HepG2 (cell line): Measurements from ENCODE around the gene FAM120B. TPM values are rescaled to one million over a fixed set of nuclear protein-coding genes. Genes with fewer than 3 reads are reported as not detected.

Source experiments
- BHLHE40 ChIP-seq: IDR thresholded peaks from 2 replicates; pipeline ENCODE4 v1.6.1; 2011; ENCODE audit warnings: low read length, improper control_type of control experiment
- BORCS8-MEF2B ChIP-seq: sonication (generic); formaldehyde crosslinking; IDR thresholded peaks from 2 replicates; pipeline ENCODE4 v1.8.0; 2022; ENCODE audit warnings: mild to moderate bottlenecking, missing genetic modification reagents
- GZF1 ChIP-seq: sonication (generic); formaldehyde crosslinking; IDR thresholded peaks from 2 replicates; pipeline ENCODE4 v1.5.1; 2020; ENCODE audit warnings: mild to moderate bottlenecking, missing genetic modification reagents
- HMG20B ChIP-seq: conservative IDR thresholded peaks from 2 replicates; pipeline ENCODE4 v1.6.1; 2016; ENCODE audit warnings: missing genetic modification reagents, missing compliant biosample characterization
- KDM1A ChIP-seq: IDR thresholded peaks from 2 replicates; pipeline ENCODE4 v1.6.1; 2016; ENCODE audit warnings: missing compliant biosample characterization
- KLF16 ChIP-seq, 2 experiments: sonication (generic) in 1 of 2; formaldehyde crosslinking in 1 of 2; IDR thresholded peaks; 2 replicates each; pipeline versions ENCODE4 v1.6.1 to v1.8.0; 2016 to 2023; ENCODE audit warnings: missing genetic modification reagents in 2 of 2, missing compliant biosample characterization in 1 of 2
- MAFG ChIP-seq: sonication (generic); formaldehyde crosslinking; IDR thresholded peaks from 2 replicates; pipeline ENCODE4 v1.5.1; 2020; ENCODE audit warnings: mild to moderate bottlenecking, missing genetic modification reagents
- PREB ChIP-seq: sonication (generic); formaldehyde crosslinking; IDR thresholded peaks from 2 replicates; pipeline ENCODE4 v1.4.0; 2020; ENCODE audit warnings: missing genetic modification reagents
- ZFP36L2 ChIP-seq: sonication (generic); formaldehyde crosslinking; IDR thresholded peaks from 2 replicates; pipeline ENCODE4 v1.4.0; 2020; ENCODE audit warnings: missing genetic modification reagents
- ZNF180 ChIP-seq: sonication (generic); formaldehyde crosslinking; IDR thresholded peaks from 2 replicates; pipeline ENCODE4 v1.4.0; 2020; ENCODE audit warnings: low read depth, missing genetic modification reagents, borderline replicate concordance
- ZNF20 ChIP-seq: sonication (generic); formaldehyde crosslinking; IDR thresholded peaks from 2 replicates; pipeline ENCODE4 v1.4.0; 2020; ENCODE audit warnings: mild to moderate bottlenecking, moderate library complexity, missing genetic modification reagents
- ZNF232 ChIP-seq: sonication (generic); formaldehyde crosslinking; IDR thresholded peaks from 2 replicates; pipeline ENCODE4 v1.4.0; 2020; ENCODE audit warnings: missing genetic modification reagents, borderline replicate concordance
- ZNF24 ChIP-seq: fragments of 450-650 bp; IDR thresholded peaks from 2 replicates; pipeline ENCODE4 v1.6.1; 2017; ENCODE audit warnings: antibody characterized with exemption, mild to moderate bottlenecking
- ZNF367 ChIP-seq: sonication (generic); formaldehyde crosslinking; IDR thresholded peaks from 2 replicates; pipeline ENCODE4 v1.4.0; 2020; ENCODE audit warnings: missing genetic modification reagents, borderline replicate concordance
- ZNF430 ChIP-seq: sonication (generic); formaldehyde crosslinking; IDR thresholded peaks from 2 replicates; pipeline ENCODE4 v1.9.0; 2021; ENCODE audit warnings: mild to moderate bottlenecking, missing genetic modification reagents
- ZNF615 ChIP-seq: sonication (generic); formaldehyde crosslinking; IDR thresholded peaks from 2 replicates; pipeline ENCODE4 v1.5.0; 2020; ENCODE audit warnings: mild to moderate bottlenecking, missing genetic modification reagents, borderline replicate concordance
- polyA plus RNA-seq, 8 experiments: library from polyadenylated mRNA; depleted of rRNA in 3 of 8; stranded (reverse) in 7 of 8; unstranded in 1 of 8; fragments of >200 nt; fragmentation: Illumina TruSeq in 4 of 8; extraction: Trizol in 4 of 8; gene quantifications; 2 replicates each; pipeline versions ENCODE4 v1.2.1 to v1.2.3, GENCODE V29; 2011 to 2016; ENCODE audit warnings: low read depth in 4 of 8, missing spikeins in 1 of 8, mixed read lengths in 1 of 8; ENCODE audit not compliant: insufficient read depth in 1 of 8
- total RNA-seq, 5 experiments: library from RNA; depleted of rRNA; stranded (reverse); fragments of >200 nt; fragmentation: Illumina TruSeq; extraction: Trizol; gene quantifications; 2 replicates each; pipeline ENCODE4 v1.2.3, GENCODE V29; 2016; ENCODE audit warnings: low read depth in 1 of 5
- TF ChIP-seq, protein P1 (sequence below): IDR thresholded peaks from 2 replicates; pipeline ENCODE4 v1.6.1; 2016; ENCODE audit warnings: control low read depth
- TF ChIP-seq, protein P2 (sequence below), 2 experiments: sonication (generic) in 1 of 2; formaldehyde crosslinking in 1 of 2; IDR thresholded peaks; 2 replicates each; pipeline versions ENCODE4 v1.4.0 to v1.6.1; 2018 to 2020; ENCODE audit warnings: missing genetic modification reagents in 2 of 2, borderline replicate concordance in 1 of 2, low read depth in 1 of 2, mild to moderate bottlenecking in 1 of 2, missing biosample characterization in 1 of 2
- TF ChIP-seq, protein P3 (sequence below): sonication (generic); formaldehyde crosslinking; conservative IDR thresholded peaks from 2 replicates; pipeline ENCODE4 v1.8.0; 2022; ENCODE audit warnings: missing genetic modification reagents
- TF ChIP-seq, protein P4 (sequence below): sonication (generic); formaldehyde crosslinking; IDR thresholded peaks from 2 replicates; pipeline ENCODE4 v1.4.0; 2020; ENCODE audit warnings: missing genetic modification reagents

The FAM120B gene
- total and polyA plus RNA-seq, 2 of the 13 experiments (the other 11 are each of a cell fraction or from before 2014, with no cell fraction given): 9.2 to 10.7 TPM

- TF ChIP-seq ZNF367 (CRISPR knock-in tag) (no peak), ZNF180 (CRISPR knock-in tag) (no peak), ZNF20 (CRISPR knock-in tag) (no peak), KLF16 (CRISPR knock-in tag; IDR thresholded peaks at IDR 0.05) (peak in 1 of 2 experiments; percentile 22; a peak in 1 of 4 replicates), ZNF24 (no peak), ZNF430 (CRISPR knock-in tag) (no peak; the same call in 1 of the 2 replicates), ZFP36L2 (CRISPR knock-in tag) (no peak), HMG20B (CRISPR knock-in tag) (no peak), ZNF232 (CRISPR knock-in tag) (no peak), PREB (CRISPR knock-in tag) (no peak), GZF1 (CRISPR knock-in tag) (no peak), ZNF615 (CRISPR knock-in tag) (no peak), KDM1A (no peak), MAFG (CRISPR knock-in tag) (no peak), BHLHE40 (no peak; the same call in 1 of the 2 replicates), BORCS8-MEF2B (CRISPR knock-in tag) (no peak; the same call in 1 of the 2 replicates)
- TF ChIP-seq, protein P1, sequence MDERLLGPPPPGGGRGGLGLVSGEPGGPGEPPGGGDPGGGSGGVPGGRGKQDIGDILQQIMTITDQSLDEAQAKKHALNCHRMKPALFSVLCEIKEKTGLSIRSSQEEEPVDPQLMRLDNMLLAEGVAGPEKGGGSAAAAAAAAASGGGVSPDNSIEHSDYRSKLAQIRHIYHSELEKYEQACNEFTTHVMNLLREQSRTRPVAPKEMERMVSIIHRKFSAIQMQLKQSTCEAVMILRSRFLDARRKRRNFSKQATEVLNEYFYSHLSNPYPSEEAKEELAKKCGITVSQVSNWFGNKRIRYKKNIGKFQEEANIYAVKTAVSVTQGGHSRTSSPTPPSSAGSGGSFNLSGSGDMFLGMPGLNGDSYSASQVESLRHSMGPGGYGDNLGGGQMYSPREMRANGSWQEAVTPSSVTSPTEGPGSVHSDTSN (CRISPR knock-in tag): no peak
- TF ChIP-seq, protein P2, sequence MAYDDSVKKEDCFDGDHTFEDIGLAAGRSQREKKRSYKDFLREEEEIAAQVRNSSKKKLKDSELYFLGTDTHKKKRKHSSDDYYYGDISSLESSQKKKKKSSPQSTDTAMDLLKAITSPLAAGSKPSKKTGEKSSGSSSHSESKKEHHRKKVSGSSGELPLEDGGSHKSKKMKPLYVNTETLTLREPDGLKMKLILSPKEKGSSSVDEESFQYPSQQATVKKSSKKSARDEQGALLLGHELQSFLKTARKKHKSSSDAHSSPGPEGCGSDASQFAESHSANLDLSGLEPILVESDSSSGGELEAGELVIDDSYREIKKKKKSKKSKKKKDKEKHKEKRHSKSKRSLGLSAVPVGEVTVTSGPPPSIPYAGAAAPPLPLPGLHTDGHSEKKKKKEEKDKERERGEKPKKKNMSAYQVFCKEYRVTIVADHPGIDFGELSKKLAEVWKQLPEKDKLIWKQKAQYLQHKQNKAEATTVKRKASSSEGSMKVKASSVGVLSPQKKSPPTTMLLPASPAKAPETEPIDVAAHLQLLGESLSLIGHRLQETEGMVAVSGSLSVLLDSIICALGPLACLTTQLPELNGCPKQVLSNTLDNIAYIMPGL (CRISPR knock-in tag; IDR thresholded peaks at IDR 0.05; ENCODE audit: borderline replicate concordance in 1 of 2, low read depth in 1 of 2): peak in 1 of 2 experiments; percentile 33; a peak in 1 of 4 replicates
- TF ChIP-seq, protein P3, sequence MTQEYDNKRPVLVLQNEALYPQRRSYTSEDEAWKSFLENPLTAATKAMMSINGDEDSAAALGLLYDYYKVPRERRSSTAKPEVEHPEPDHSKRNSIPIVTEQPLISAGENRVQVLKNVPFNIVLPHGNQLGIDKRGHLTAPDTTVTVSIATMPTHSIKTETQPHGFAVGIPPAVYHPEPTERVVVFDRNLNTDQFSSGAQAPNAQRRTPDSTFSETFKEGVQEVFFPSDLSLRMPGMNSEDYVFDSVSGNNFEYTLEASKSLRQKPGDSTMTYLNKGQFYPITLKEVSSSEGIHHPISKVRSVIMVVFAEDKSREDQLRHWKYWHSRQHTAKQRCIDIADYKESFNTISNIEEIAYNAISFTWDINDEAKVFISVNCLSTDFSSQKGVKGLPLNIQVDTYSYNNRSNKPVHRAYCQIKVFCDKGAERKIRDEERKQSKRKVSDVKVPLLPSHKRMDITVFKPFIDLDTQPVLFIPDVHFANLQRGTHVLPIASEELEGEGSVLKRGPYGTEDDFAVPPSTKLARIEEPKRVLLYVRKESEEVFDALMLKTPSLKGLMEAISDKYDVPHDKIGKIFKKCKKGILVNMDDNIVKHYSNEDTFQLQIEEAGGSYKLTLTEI (CRISPR knock-in tag): no peak
- TF ChIP-seq, protein P4, sequence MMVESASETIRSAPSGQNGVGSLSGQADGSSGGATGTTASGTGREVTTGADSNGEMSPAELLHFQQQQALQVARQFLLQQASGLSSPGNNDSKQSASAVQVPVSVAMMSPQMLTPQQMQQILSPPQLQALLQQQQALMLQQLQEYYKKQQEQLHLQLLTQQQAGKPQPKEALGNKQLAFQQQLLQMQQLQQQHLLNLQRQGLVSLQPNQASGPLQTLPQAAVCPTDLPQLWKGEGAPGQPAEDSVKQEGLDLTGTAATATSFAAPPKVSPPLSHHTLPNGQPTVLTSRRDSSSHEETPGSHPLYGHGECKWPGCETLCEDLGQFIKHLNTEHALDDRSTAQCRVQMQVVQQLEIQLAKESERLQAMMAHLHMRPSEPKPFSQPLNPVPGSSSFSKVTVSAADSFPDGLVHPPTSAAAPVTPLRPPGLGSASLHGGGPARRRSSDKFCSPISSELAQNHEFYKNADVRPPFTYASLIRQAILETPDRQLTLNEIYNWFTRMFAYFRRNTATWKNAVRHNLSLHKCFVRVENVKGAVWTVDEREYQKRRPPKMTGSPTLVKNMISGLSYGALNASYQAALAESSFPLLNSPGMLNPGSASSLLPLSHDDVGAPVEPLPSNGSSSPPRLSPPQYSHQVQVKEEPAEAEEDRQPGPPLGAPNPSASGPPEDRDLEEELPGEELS (CRISPR knock-in tag): peak; percentile 45; the same call in 1 of the 2 replicates
These were observed 10.8 kb upstream of the FAM120B start (continued) for GRCh38 chr6:170295510-170296422.
